H1 (cell line): ENCODE measurements around the gene CNST. TPM values are rescaled to one million over a fixed set of nuclear protein-coding genes. Genes with fewer than 3 reads are reported as not detected.

Experiments
- CTCF ChIA-PET: fragments of 300-600 bp; sonication (Branson Sonifier 250); formaldehyde crosslinking; loops from one replicate; lab custom pipeline; 2021; ENCODE audit not compliant: partially characterized antibody; lab: Charles Lee
- POLR2A ChIA-PET: fragments of 300-600 bp; sonication (Branson Sonifier 250); formaldehyde crosslinking; loops from one replicate; lab custom pipeline; 2021; ENCODE audit warnings: inconsistent platforms; ENCODE audit not compliant: partially characterized antibody; lab: Charles Lee
- DNase-seq, 2 experiments: peaks; one replicate each; pipeline versions ENCODE4 v3.0.0 to v3.0.0-alpha.2; 2010 to 2022; ENCODE audit warnings: low spot score in 2 of 2, low read depth in 1 of 2, mixed read lengths in 1 of 2
- FAIRE-seq: peaks from 2 replicates; lab custom pipeline; 2011; peaks lifted over from hg19 to GRCh38; lab: Jason Lieb, UNC
- H2AFZ ChIP-seq: 2 replicates; pipeline ENCODE4 v1.8.1; 2012; ENCODE audit warnings: low read length, inconsistent platforms
- H2AK5ac ChIP-seq: 2 replicates; pipeline ENCODE4 v1.6.1; 2013; ENCODE audit warnings: low read depth, low read length
- H2BK120ac ChIP-seq: replicated peaks from 2 replicates; pipeline ENCODE3; 2013; ENCODE audit warnings: low read depth, low read length, inconsistent platforms
- H2BK12ac ChIP-seq: 2 replicates; pipeline ENCODE4 v1.6.1; 2013; ENCODE audit warnings: low read depth, low read length
- H2BK15ac ChIP-seq: 2 replicates; pipeline ENCODE4 v1.6.1; 2013; ENCODE audit warnings: low read length
- H2BK20ac ChIP-seq: 2 replicates; pipeline ENCODE4 v1.6.1; 2013; ENCODE audit warnings: low read length
- H2BK5ac ChIP-seq: 2 replicates; pipeline ENCODE4 v1.6.1; 2013; ENCODE audit warnings: low read depth, low read length
- H3K14ac ChIP-seq: 2 replicates; pipeline ENCODE4 v1.6.1; 2013; ENCODE audit warnings: inconsistent platforms; ENCODE audit not compliant: insufficient read length
- H3K18ac ChIP-seq: 2 replicates; pipeline ENCODE4 v1.6.1; 2013; ENCODE audit warnings: low read length; ENCODE audit errors: extremely low read depth
- H3K23ac ChIP-seq: 2 replicates; pipeline ENCODE4 v1.6.1; 2013; ENCODE audit warnings: inconsistent platforms; ENCODE audit not compliant: insufficient read length
- H3K23me2 ChIP-seq: 2 replicates; pipeline ENCODE4 v1.6.1; 2013; ENCODE audit warnings: low read depth, low read length
- H3K27ac ChIP-seq: 2 replicates; pipeline ENCODE4 v1.6.1; 2011; ENCODE audit warnings: low read depth, low read length, inconsistent platforms
- H3K27me3 ChIP-seq, 4 experiments: replicated peaks in 1 of 4; 1 replicate in 1 of 4; 2 replicates in 3 of 4; pipeline versions ENCODE4 v1.6.1 to v1.8.1; 2011 to 2013; ENCODE audit warnings: low read length in 3 of 4, mild to moderate bottlenecking in 3 of 4, inconsistent platforms in 2 of 4, mixed read lengths in 2 of 4, moderate library complexity in 1 of 4; ENCODE audit not compliant: control insufficient read depth in 3 of 4, insufficient read depth in 3 of 4; ENCODE audit errors: extremely low read depth in 1 of 4
- H3K36me3 ChIP-seq, 4 experiments: 2 replicates each; pipeline versions ENCODE4 v1.6.1 to v1.8.1; 2011 to 2013; ENCODE audit warnings: mild to moderate bottlenecking in 4 of 4, low read length in 3 of 4, moderate library complexity in 2 of 4, control low read depth in 1 of 4, inconsistent platforms in 1 of 4; ENCODE audit not compliant: insufficient read depth in 4 of 4, control insufficient read depth in 2 of 4
- H3K4ac ChIP-seq: replicated peaks from 2 replicates; pipeline ENCODE3; 2013; ENCODE audit warnings: low read length, low read depth, mixed read lengths, inconsistent platforms; ENCODE audit not compliant: insufficient read length
- H3K4me1 ChIP-seq, 4 experiments: replicated peaks in 1 of 4; 1 replicate in 1 of 4; 2 replicates in 3 of 4; pipeline versions ENCODE4 v1.6.1 to v1.8.1; 2011 to 2013; ENCODE audit warnings: low read length in 3 of 4, inconsistent platforms in 2 of 4, mixed read lengths in 1 of 4; ENCODE audit not compliant: insufficient read depth in 4 of 4, control insufficient read depth in 3 of 4
- H3K4me2 ChIP-seq, 2 experiments: 2 replicates each; pipeline versions ENCODE4 v1.6.1 to v1.8.1; 2011 to 2013; ENCODE audit warnings: low read depth in 2 of 2, low read length in 2 of 2, control low read depth in 1 of 2, inconsistent platforms in 1 of 2, mild to moderate bottlenecking in 1 of 2; ENCODE audit not compliant: insufficient read depth in 1 of 2
- H3K4me3 ChIP-seq, 4 experiments: fragments of 200-600, 300-600 bp in 1 of 4; sonication (generic), shearing (Covaris generic), sonication (Bioruptor Twin) in 1 of 4; 2 replicates each; pipeline versions ENCODE4 v1.5.1 to v1.8.1; 2011 to 2016; ENCODE audit warnings: low read length in 4 of 4, low read depth in 3 of 4, control low read depth in 2 of 4, inconsistent platforms in 2 of 4, mild to moderate bottlenecking in 2 of 4, mixed read lengths in 1 of 4, moderate library complexity in 1 of 4; ENCODE audit not compliant: insufficient read depth in 2 of 4; ENCODE audit errors: extremely low read depth in 1 of 4
- H3K56ac ChIP-seq: replicated peaks from 2 replicates; pipeline ENCODE3; 2013; ENCODE audit warnings: low read depth, mild to moderate bottlenecking, mixed read lengths, low read length, inconsistent platforms; ENCODE audit not compliant: insufficient read length
- H3K79me1 ChIP-seq: 2 replicates; pipeline ENCODE4 v1.6.1; 2013; ENCODE audit warnings: low read depth, low read length, control low read depth
- H3K79me2 ChIP-seq, 2 experiments: 2 replicates each; pipeline versions ENCODE4 v1.6.1 to v1.8.1; 2012 to 2013; ENCODE audit warnings: low read length in 2 of 2, mild to moderate bottlenecking in 2 of 2, inconsistent platforms in 1 of 2; ENCODE audit not compliant: insufficient read depth in 2 of 2, control insufficient read depth in 1 of 2
- H3K9ac ChIP-seq, 4 experiments: replicated peaks in 1 of 4; 1 replicate in 1 of 4; 2 replicates in 3 of 4; pipeline versions ENCODE4 v1.6.1 to v1.8.1; 2011 to 2013; ENCODE audit warnings: low read depth in 3 of 4, low read length in 3 of 4, control low read depth in 2 of 4, mild to moderate bottlenecking in 2 of 4, moderate library complexity in 2 of 4, inconsistent platforms in 1 of 4; ENCODE audit errors: extremely low read depth in 1 of 4
- H3K9me3 ChIP-seq, 2 experiments: 2 replicates each; pipeline versions ENCODE4 v1.6.1 to v1.8.1; 2012 to 2013; ENCODE audit warnings: mild to moderate bottlenecking in 2 of 2, moderate library complexity in 2 of 2, control low read depth in 1 of 2, inconsistent platforms in 1 of 2, low read depth in 1 of 2, low read length in 1 of 2, mixed read lengths in 1 of 2; ENCODE audit not compliant: insufficient read depth in 2 of 2
- H4K20me1 ChIP-seq, 2 experiments: replicated peaks in 1 of 2; 2 replicates each; pipeline versions ENCODE3 to v1.8.1; 2011 to 2013; ENCODE audit warnings: inconsistent platforms in 2 of 2, low read length in 2 of 2, mild to moderate bottlenecking in 1 of 2; ENCODE audit not compliant: insufficient read depth in 2 of 2, control insufficient read depth in 1 of 2
- H4K5ac ChIP-seq: 2 replicates; pipeline ENCODE4 v1.6.1; 2013; ENCODE audit warnings: low read length, low read depth, mixed read lengths, inconsistent platforms; ENCODE audit not compliant: insufficient read length
- H4K8ac ChIP-seq: 2 replicates; pipeline ENCODE4 v1.8.0; 2013; ENCODE audit warnings: mild to moderate bottlenecking, moderate library complexity, low read length, inconsistent platforms; ENCODE audit not compliant: insufficient read depth; ENCODE audit errors: extremely low read depth
- H4K91ac ChIP-seq: replicated peaks from 2 replicates; pipeline ENCODE3; 2013; ENCODE audit warnings: low read length, mixed read lengths, inconsistent platforms; ENCODE audit not compliant: insufficient read length
- CEBPB ChIP-seq: IDR thresholded peaks from 2 replicates; pipeline ENCODE4 v1.6.1; 2012; ENCODE audit warnings: low read depth, low read length
- CTCF ChIP-seq, 3 experiments: IDR thresholded peaks; 1 replicate in 2 of 3; 2 replicates in 1 of 3; pipeline versions ENCODE4 v1.5.1 to v1.6.1; 2011; ENCODE audit warnings: low read length in 3 of 3, mild to moderate bottlenecking in 3 of 3, inconsistent platforms in 2 of 3, low read depth in 1 of 3, moderate library complexity in 1 of 3; ENCODE audit not compliant: insufficient read depth in 1 of 3; ENCODE audit errors: control extremely low read depth in 1 of 3
- GABPA ChIP-seq: IDR thresholded peaks from 2 replicates; pipeline ENCODE4 v1.6.1; 2011; ENCODE audit warnings: mild to moderate bottlenecking, low read length, moderate library complexity, borderline replicate concordance; ENCODE audit not compliant: insufficient read depth
- GTF2F1 ChIP-seq: IDR thresholded peaks from 2 replicates; pipeline ENCODE4 v1.6.1; 2012; ENCODE audit warnings: low read depth, low read length, improper control_type of control experiment, borderline replicate concordance
- HDAC6 ChIP-seq: IDR thresholded peaks from one replicate; pipeline ENCODE4 v1.7.1; 2012; ENCODE audit warnings: low read depth, mild to moderate bottlenecking, inconsistent platforms, low read length, moderate library complexity
- MAX ChIP-seq: IDR thresholded peaks from 2 replicates; pipeline ENCODE4 v1.6.1; 2012; ENCODE audit warnings: inconsistent platforms
- POU5F1 ChIP-seq: IDR thresholded peaks from 2 replicates; pipeline ENCODE4 v1.6.1; 2011; ENCODE audit warnings: low read depth, mild to moderate bottlenecking, low read length, moderate library complexity
- SIX5 ChIP-seq: IDR thresholded peaks from 2 replicates; pipeline ENCODE4 v1.6.1; 2011; ENCODE audit warnings: mild to moderate bottlenecking, low read depth, low read length
- SUZ12 ChIP-seq: fragments of 200-600 bp; sonication (generic); IDR thresholded peaks from 2 replicates; pipeline ENCODE4 v1.6.1; 2012; ENCODE audit warnings: mild to moderate bottlenecking, inconsistent platforms, low read length, moderate library complexity, mixed read lengths
- TAF1 ChIP-seq: IDR thresholded peaks from 2 replicates; pipeline ENCODE4 v1.6.1; 2011; ENCODE audit warnings: mild to moderate bottlenecking, low read depth, low read length
- WGBS, 2 experiments: shearing (Covaris generic) in 1 of 2; methylation state at CpG; one replicate each; pipeline versions ENCODE4 v1.1.6 to v1.1.7; 2013 to 2015; ENCODE audit warnings: low lambda C conversion rate in 2 of 2, mixed read lengths in 2 of 2, inconsistent platforms in 1 of 2, low coverage in 1 of 2, missing lambda C conversion rate in 1 of 2; ENCODE audit not compliant: insufficient replicate concordance in 2 of 2, insufficient coverage in 1 of 2, insufficient read length in 1 of 2; ENCODE audit errors: extremely low coverage in 1 of 2, missing lambda C conversion rate in 1 of 2; 5-methylcytosine and 5-hydroxymethylcytosine counted together
- polyA plus RNA-seq, 7 experiments: library from polyadenylated mRNA; depleted of rRNA in 3 of 7; stranded (reverse) in 5 of 7; unstranded in 2 of 7; fragments of >200 nt in 5 of 7; fragments of 200-250 nt in 2 of 7; gene quantifications; 1 replicate in 5 of 7; 2 replicates in 1 of 7; 4 replicates in 1 of 7; pipeline versions ENCODE4 v1.2.1 to v1.2.3, GENCODE V29; 2011 to 2013; ENCODE audit warnings: missing spikeins in 2 of 7, mixed read lengths in 2 of 7
- total RNA-seq: library from RNA; stranded (reverse); fragmentation: NEBNext Ultra II Directional; extraction: Animal tissue kit (Norgen Biotek cat#: 25700); gene quantifications from 2 replicates; pipeline ENCODE4 v1.2.1, GENCODE V29; 2021

Gene CNST
- total and polyA plus RNA-seq, 2 of the 8 experiments (the other 6 are each of a cell fraction or from before 2014, with no cell fraction given): 5.3 to 21.3 TPM

GRCh38 chr1:246629030-246629429 is 62.8 kb downstream of the CNST start:
- H3K4me3 ChIP-seq: no peak overlapping the region
- no peaks in the 10 kb centered on the region for H3K9me3 ChIP-seq
- WGBS, 2 experiments: 81% methylated on average over 2 of the region's 2 CpGs; no CpG with 5 or more reads in 1 of the 2 experiments
- no peaks in the 10 kb centered on the region; a peak in 3 of 8 replicates for H3K36me3 ChIP-seq
- no peak overlapping the region for H2BK12ac ChIP-seq
- no peaks in the 10 kb centered on the region for H3K79me2 ChIP-seq
- H4K5ac ChIP-seq: no peak overlapping the region
- no peak overlapping the region for H2AK5ac ChIP-seq
- H3K23me2 ChIP-seq: no peaks in the 10 kb centered on the region
- no peak overlapping the region for H3K56ac ChIP-seq
- H3K18ac ChIP-seq: no peak overlapping the region
- H3K79me1 ChIP-seq: no peaks in the 10 kb centered on the region
- no peak overlapping the region for H3K4me2 ChIP-seq
- H2BK120ac ChIP-seq: no peak overlapping the region
- H2BK5ac ChIP-seq: no peak overlapping the region
- ChIA-PET POLR2A (interaction anchor here (1.0 kb wide), 2 partner anchors 11 to 12 kb away, joined by 3 to 4 read pairs; no protein-coding TSS in a partner anchor), CTCF (interaction anchor here (1.0 kb wide), 1 partner anchor 18 kb away, joined by 3 read pairs; no protein-coding TSS in a partner anchor)
- H3K23ac ChIP-seq: no peak overlapping the region
- no peak overlapping the region for H2BK15ac ChIP-seq
- no peak overlapping the region for H3K4ac ChIP-seq
- FAIRE-seq (no peak), DNase-seq (no peak)
- no peak overlapping the region for H2BK20ac ChIP-seq
- no peak overlapping the region for H3K14ac ChIP-seq
- H3K27me3 ChIP-seq: no peaks in the 10 kb centered on the region
- no peak overlapping the region for H3K27ac ChIP-seq
- TF ChIP-seq CTCF (IDR thresholded peaks at IDR 0.05; ENCODE audit: control extremely low read depth in 1 of 3, insufficient read depth in 1 of 3, low read depth in 1 of 3, low read length in 3 of 3) (no peak), MAX (no peak), SUZ12 (no peak), GABPA (no peak), CEBPB (no peak), TAF1 (no peak), SIX5 (no peak), GTF2F1 (no peak), HDAC6 (no peak), POU5F1 (no peak)
- TF ChIP-seq, all 59 proteins: peak for 0
- H4K20me1 ChIP-seq: no peaks in the 10 kb centered on the region
- H4K8ac ChIP-seq: no peak overlapping the region
- no peaks in the 10 kb centered on the region for H3K4me1 ChIP-seq
- no peak overlapping the region for H3K9ac ChIP-seq
- no peak overlapping the region for H2AFZ ChIP-seq
- no peak overlapping the region for H4K91ac ChIP-seq
